ENCODE results near the gene NFU1. TPM values are rescaled to one million over a fixed set of nuclear protein-coding genes. Genes with fewer than 3 reads are reported as not detected.

Gene NFU1
- total RNA-seq, 2 donors from 2014 or later = 37.0 to 37.9 TPM

GRCh38 chr2:69390471-69390870, 46.8 kb downstream of the NFU1 start:
- Mint-ChIP-seq H3K4me3 (no peak overlapping the region), H3K36me3 (ENCODE audit: low read depth) (peaks cover 7% of the 10 kb centered on the region), H3K4me1 (peaks cover 16% of the 10 kb centered on the region), H3K27ac (no peak overlapping the region), H3K27me3 (ENCODE audit: insufficient read depth) (no peaks in the 10 kb centered on the region), H3K9me3 (no peaks in the 10 kb centered on the region)
- Histone ChIP-seq H3K9ac (ENCODE audit: extremely low read depth, low read length, poor library complexity, severe bottlenecking) (no peak overlapping the region), H3K27ac (ENCODE audit: low read depth, low read length) (no peak overlapping the region), H3K4me3 (ENCODE audit: low read length) (no peak overlapping the region), H3K9me3 (ENCODE audit: control insufficient read depth, low read length) (no peaks in the 10 kb centered on the region), H3K27me3 (ENCODE audit: control insufficient read depth, insufficient read depth, low read length, poor library complexity, severe bottlenecking) (no peaks in the 10 kb centered on the region), H3K36me3 (ENCODE audit: control insufficient read depth, insufficient read depth, low read length) (peaks cover 16% of the 10 kb centered on the region), H3K4me1 (ENCODE audit: control insufficient read depth, insufficient read depth, low read length) (no peaks in the 10 kb centered on the region)
- WGBS, 2 experiments (ENCODE audit: insufficient coverage in 1 of 2, insufficient read length in 1 of 2) = 95 to 100% methylated on average over 2 to 3 of the region's 3 CpGs
- TF ChIP-seq CTCF (conservative IDR thresholded peaks at IDR 0.05) = no peak
- no peak for DNase-seq

- no peaks in the 10 kb centered on the region for H3K4me1 ChIP-seq (ENCODE audit: control insufficient read depth, insufficient read depth, low read length)
- Mint-ChIP-seq H3K27ac (no peak overlapping the region), H3K4me3 (no peak overlapping the region), H3K9me3 (no peaks in the 10 kb centered on the region), H3K4me1 (peaks cover 16% of the 10 kb centered on the region), H3K27me3 (ENCODE audit: insufficient read depth) (no peaks in the 10 kb centered on the region), H3K36me3 (ENCODE audit: low read depth) (peaks cover 5% of the 10 kb centered on the region)
- H3K36me3 ChIP-seq (ENCODE audit: control insufficient read depth, insufficient read depth, low read length) = peaks cover 15% of the 10 kb centered on the region
- TF ChIP-seq CTCF (conservative IDR thresholded peaks at IDR 0.05) = no peak
- WGBS, 2 experiments (ENCODE audit: insufficient coverage in 1 of 2, insufficient read length in 1 of 2) = 81 to 85% methylated on average over 3 of the region's 3 CpGs
- no peak overlapping the region for H3K4me3 ChIP-seq (ENCODE audit: low read length)
- no peaks in the 10 kb centered on the region for H3K27me3 ChIP-seq (ENCODE audit: control insufficient read depth, insufficient read depth, low read length, poor library complexity, severe bottlenecking)
- H3K9ac ChIP-seq (ENCODE audit: extremely low read depth, low read length, poor library complexity, severe bottlenecking) = no peak overlapping the region
- no peaks in the 10 kb centered on the region for H3K9me3 ChIP-seq (ENCODE audit: control insufficient read depth, low read length)
- no peak for DNase-seq
- H3K27ac ChIP-seq (ENCODE audit: low read depth, low read length) = no peak overlapping the region
These were observed 47.2 kb downstream of the NFU1 start for GRCh38 chr2:69390001-69390400.

GRCh38 chr2:69389271-69389670, 48.0 kb downstream of the NFU1 start:
- Histone ChIP-seq H3K4me3 (ENCODE audit: low read length) (no peak overlapping the region), H3K9ac (ENCODE audit: extremely low read depth, low read length, poor library complexity, severe bottlenecking) (no peak overlapping the region), H3K4me1 (ENCODE audit: control insufficient read depth, insufficient read depth, low read length) (no peaks in the 10 kb centered on the region), H3K36me3 (ENCODE audit: control insufficient read depth, insufficient read depth, low read length) (peaks cover 10% of the 10 kb centered on the region), H3K27ac (ENCODE audit: low read depth, low read length) (no peak overlapping the region), H3K9me3 (ENCODE audit: control insufficient read depth, low read length) (no peaks in the 10 kb centered on the region), H3K27me3 (ENCODE audit: control insufficient read depth, insufficient read depth, low read length, poor library complexity, severe bottlenecking) (no peaks in the 10 kb centered on the region)
- H3K4me1 Mint-ChIP-seq = peaks cover 18% of the 10 kb centered on the region
- H3K4me3 Mint-ChIP-seq = no peak overlapping the region
- no peaks in the 10 kb centered on the region for H3K9me3 Mint-ChIP-seq
- WGBS, 2 experiments (ENCODE audit: insufficient coverage in 1 of 2, insufficient read length in 1 of 2) = 95 to 100% methylated on average over 1 to 3 of the region's 3 CpGs
- no peaks in the 10 kb centered on the region for H3K27me3 Mint-ChIP-seq (ENCODE audit: insufficient read depth)
- peaks cover 2% of the 10 kb centered on the region for H3K36me3 Mint-ChIP-seq (ENCODE audit: low read depth)
- DNase-seq = no peak
- TF ChIP-seq CTCF (conservative IDR thresholded peaks at IDR 0.05) = no peak
- no peak overlapping the region for H3K27ac Mint-ChIP-seq

All from endodermal cell (in vitro differentiated cells).